Vagina (tissue), 2 donors: Measurements from ENCODE around the gene LRRC1.

Source experiments
- CTCF ChIP-seq, 3 experiments: fragments of 450-650 bp in 2 of 3; fragments of 200-600 bp in 1 of 3; sonication (generic) in 1 of 3; IDR thresholded peaks; one replicate each; pipeline ENCODE4 v1.5.1; 2017 to 2019; ENCODE audit warnings: antibody characterized with exemption in 3 of 3, mild to moderate bottlenecking in 2 of 3, moderate library complexity in 2 of 3
- POLR2A ChIP-seq, 2 donors: fragments of 450-650 bp; IDR thresholded peaks; one replicate each; pipeline ENCODE4 v1.6.1; 2017; ENCODE audit warnings: antibody characterized with exemption in 2 of 2, mild to moderate bottlenecking in 2 of 2, moderate library complexity in 2 of 2

DNA sequence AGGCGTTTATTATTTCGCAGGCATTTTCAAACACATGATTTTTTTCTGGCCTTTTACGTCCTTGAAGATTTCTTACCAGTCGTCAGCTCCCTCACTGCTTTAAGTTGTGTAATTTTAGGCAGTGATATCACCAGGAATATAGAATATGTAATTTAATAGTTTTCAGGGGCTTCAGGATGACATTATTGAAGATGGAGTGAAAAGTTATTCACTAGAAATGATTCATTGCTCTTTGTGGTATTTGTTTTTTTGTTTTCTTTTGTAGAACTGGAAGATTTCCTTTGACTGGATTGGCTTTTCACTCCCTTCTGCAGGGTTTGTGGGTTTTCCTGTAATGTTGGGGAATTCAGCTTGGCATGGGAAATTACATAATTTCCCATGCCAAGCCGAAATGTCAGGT, 2.0 kb downstream of the LRRC1 start:
- TF ChIP-seq CTCF (IDR thresholded peaks at IDR 0.05) (no peak), POLR2A (IDR thresholded peaks at IDR 0.05) (no peak)
